ENCODE measurements around the gene PPAT.
"Not testable (repeated sequence)": the region's sequence is repeated elsewhere in the genome, so short reads cannot be mapped to it uniquely, and the experiment has no call there.

The PPAT gene

GRCh38 chr4:56387023-56388001 lies 48.1 kb downstream of the PPAT start, which contains the start of gene AASDH:
Gene AASDH (minus strand): TSS chr4:56387491. CDS start chr4:56384299, 3,192 bp downstream.
- peak; percentile 93 to 98 for DNase-seq (ENCODE audit: low read depth in 1 of 2, low spot score in 1 of 2)

- DNase-seq (ENCODE audit: low read depth in 1 of 2, low spot score in 1 of 2), result no peak
These were observed 49.3 kb downstream of the PPAT start for GRCh38 chr4:56386091-56386490.

GRCh38 chr4:56375458-56375857 lies 60.0 kb downstream of the PPAT start:
- no peak for DNase-seq (ENCODE audit: low read depth in 1 of 2, low spot score in 1 of 2)

GRCh38 chr4:56374956-56375355 lies 60.5 kb downstream of the PPAT start:
- DNase-seq (ENCODE audit: low read depth in 1 of 2, low spot score in 1 of 2), result no peak

GRCh38 chr4:56372774-56373173 lies 62.6 kb downstream of the PPAT start:
- no peak for DNase-seq (ENCODE audit: low read depth in 1 of 2, low spot score in 1 of 2)

- DNase-seq (ENCODE audit: low read depth in 1 of 2, low spot score in 1 of 2), result no peak
These were observed 63.8 kb downstream of the PPAT start for GRCh38 chr4:56371426-56372220.

GRCh38 chr4:56370377-56370776 lies 65.0 kb downstream of the PPAT start:
- no peak for DNase-seq (ENCODE audit: low read depth in 1 of 2, low spot score in 1 of 2)

- DNase-seq (ENCODE audit: low read depth in 1 of 2, low spot score in 1 of 2), result not testable (repeated sequence)
These were observed 72.4 kb downstream of the PPAT start for GRCh38 chr4:56362981-56363380.

- no peak for DNase-seq (ENCODE audit: low read depth in 1 of 2, low spot score in 1 of 2)
These were observed 75.3 kb downstream of the PPAT start for GRCh38 chr4:56360071-56360470.

GRCh38 chr4:56356650-56357049 lies 78.8 kb downstream of the PPAT start:
- no peak for DNase-seq (ENCODE audit: low read depth in 1 of 2, low spot score in 1 of 2)

- DNase-seq (ENCODE audit: low read depth in 1 of 2, low spot score in 1 of 2), result no peak
These were observed 86.8 kb downstream of the PPAT start for GRCh38 chr4:56348576-56348975.

- DNase-seq (ENCODE audit: low read depth in 1 of 2, low spot score in 1 of 2), result no peak
These were observed 90.0 kb downstream of the PPAT start for GRCh38 chr4:56345458-56345857.

All from activated CD4-positive, alpha-beta T cell treated with anti-CD3 and anti-CD28 coated beads, Interleukin-2, amount 50 U/mL, for 24 hours (primary cell).